GM10266 (cell line): ENCODE data around the gene HAS3.
A peak's percentile ranks its signal among the peaks of the same experiment; 100 is the strongest.
"Not testable (repeated sequence)": the region's sequence is repeated elsewhere in the genome, so short reads cannot be mapped to it uniquely, and the experiment has no call there.

Experiments
- DNase-seq: peaks from one replicate; pipeline ENCODE4 v3.0.0; 2012; ENCODE audit errors: extremely low spot score
- TF ChIP-seq, protein P1 (sequence below): IDR thresholded peaks from 2 replicates; pipeline ENCODE4 v1.5.1; 2012; ENCODE audit warnings: mild to moderate bottlenecking, low read depth; ENCODE audit not compliant: control insufficient read depth, insufficient read depth; ENCODE audit errors: missing control alignments

HAS3 gene

GRCh38 chr16:69116906-69117305 is 11.5 kb downstream of the HAS3 start:
- no peak for DNase-seq
- TF ChIP-seq, protein P1, sequence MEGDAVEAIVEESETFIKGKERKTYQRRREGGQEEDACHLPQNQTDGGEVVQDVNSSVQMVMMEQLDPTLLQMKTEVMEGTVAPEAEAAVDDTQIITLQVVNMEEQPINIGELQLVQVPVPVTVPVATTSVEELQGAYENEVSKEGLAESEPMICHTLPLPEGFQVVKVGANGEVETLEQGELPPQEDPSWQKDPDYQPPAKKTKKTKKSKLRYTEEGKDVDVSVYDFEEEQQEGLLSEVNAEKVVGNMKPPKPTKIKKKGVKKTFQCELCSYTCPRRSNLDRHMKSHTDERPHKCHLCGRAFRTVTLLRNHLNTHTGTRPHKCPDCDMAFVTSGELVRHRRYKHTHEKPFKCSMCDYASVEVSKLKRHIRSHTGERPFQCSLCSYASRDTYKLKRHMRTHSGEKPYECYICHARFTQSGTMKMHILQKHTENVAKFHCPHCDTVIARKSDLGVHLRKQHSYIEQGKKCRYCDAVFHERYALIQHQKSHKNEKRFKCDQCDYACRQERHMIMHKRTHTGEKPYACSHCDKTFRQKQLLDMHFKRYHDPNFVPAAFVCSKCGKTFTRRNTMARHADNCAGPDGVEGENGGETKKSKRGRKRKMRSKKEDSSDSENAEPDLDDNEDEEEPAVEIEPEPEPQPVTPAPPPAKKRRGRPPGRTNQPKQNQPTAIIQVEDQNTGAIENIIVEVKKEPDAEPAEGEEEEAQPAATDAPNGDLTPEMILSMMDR, result no peak

DNA sequence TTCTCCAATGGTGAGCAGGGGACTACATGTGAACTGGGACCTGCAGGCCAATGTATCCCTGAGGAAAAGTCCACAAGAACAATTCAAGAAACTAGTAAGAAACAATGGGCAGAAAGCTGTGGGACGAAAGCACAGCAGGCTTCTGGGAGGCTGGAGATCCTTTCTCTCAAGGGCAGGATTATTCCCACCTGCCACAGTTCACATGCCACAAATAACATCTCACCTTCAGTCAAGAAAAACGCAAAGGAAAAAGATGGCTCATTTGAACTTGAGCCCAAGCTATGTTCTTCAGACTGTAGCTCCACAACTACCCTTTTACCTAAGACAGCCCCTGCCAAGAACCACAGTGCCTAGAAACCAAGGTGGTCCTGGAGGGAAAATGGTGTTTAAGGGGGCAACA is 13.0 kb downstream of the HAS3 start:
- DNase-seq, result no peak
- TF ChIP-seq, protein P1, result no peak

DNA sequence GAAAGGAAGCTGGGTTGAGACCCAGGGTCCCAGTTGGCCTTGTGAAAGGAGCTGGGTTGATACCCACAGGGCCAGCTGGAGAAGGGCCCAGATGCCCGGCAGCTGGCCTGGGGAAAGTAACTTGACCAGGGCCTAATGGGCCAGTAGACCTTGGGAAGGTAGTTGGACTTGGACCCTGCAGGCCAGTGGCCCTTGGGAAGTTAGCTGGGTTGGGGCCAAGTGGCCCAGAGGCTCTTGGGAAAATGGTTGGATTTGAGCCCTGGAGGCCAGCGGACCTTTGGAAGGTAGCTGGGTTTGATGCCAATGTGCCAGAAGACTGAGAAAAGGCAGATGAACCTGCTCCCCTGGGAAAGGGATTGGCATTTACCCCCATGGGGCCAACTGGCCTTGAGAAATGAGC is 13.5 kb downstream of the HAS3 start:
- TF ChIP-seq, protein P1, result no peak
- no peak for DNase-seq

DNA sequence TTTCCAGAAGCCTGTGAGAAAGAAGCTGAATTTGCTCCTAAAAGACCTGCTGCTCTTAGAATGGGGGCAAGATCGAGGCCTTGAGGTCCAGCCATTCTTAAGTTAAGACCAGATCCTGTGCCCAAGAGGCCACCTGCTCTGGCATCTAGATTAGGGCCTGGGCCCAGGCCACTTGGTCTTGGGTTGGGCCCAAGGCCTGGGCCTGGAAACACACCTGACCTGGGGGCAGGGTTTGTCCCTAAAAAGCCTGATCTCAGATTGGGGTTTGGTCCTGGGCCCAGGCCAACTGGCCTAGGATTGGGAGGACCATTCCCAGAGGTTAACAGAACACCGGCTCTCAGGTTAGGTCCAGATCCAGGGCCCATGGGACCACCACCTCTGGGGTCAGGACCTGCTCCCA is 14.1 kb downstream of the HAS3 start:
- TF ChIP-seq, protein P1, result no peak
- no peak for DNase-seq

DNA sequence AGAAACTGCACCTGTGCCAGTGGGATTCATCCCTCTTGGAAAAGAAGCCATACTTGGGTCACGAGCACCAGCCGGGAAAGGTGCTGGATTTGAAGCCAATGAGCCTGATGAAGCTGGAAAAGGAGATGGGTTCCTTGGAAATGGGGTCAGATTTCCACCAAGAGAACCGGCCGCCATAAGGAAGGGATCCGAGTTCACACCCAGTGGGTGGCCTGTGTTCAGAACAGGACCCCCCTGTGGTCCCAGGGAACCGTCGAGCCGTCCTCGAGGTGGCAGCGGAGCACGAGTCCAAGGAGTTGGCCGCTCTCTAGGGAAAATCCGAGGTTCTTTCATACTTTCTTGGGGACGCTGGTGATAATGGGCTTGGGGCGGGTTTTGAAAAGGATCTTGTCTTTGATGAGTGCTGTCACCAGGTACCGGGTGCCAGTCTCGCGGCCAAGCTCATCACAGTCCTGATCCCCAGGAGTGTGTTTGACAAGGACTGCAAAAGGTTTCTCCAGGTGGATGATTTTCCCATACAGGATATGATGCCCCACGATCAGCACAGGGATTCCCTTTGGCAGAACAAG is 14.7 kb downstream of the HAS3 start:
- TF ChIP-seq, protein P1, result no peak
- DNase-seq, result no peak

- TF ChIP-seq, protein P1, result peak; percentile 60
- DNase-seq, result peak; percentile 62
These were observed 18.5 kb downstream of the HAS3 start for GRCh38 chr16:69123910-69124309.

- DNase-seq, result not testable (repeated sequence)
These were observed 19.0 kb downstream of the HAS3 start for GRCh38 chr16:69124406-69124805.

GRCh38 chr16:69124961-69125360 is 19.5 kb downstream of the HAS3 start:
- DNase-seq, result not testable (repeated sequence)
